BJ (cell line): Measurements from ENCODE around the gene TTLL13. TPM values are rescaled to one million over a fixed set of nuclear protein-coding genes. Genes with fewer than 3 reads are reported as not detected.

Experiments used
- CTCF ChIA-PET: fragments of 350-600 bp; formaldehyde crosslinking; extraction: SDS; loops from one replicate; lab custom pipeline; 2021; ENCODE audit warnings: antibody characterized with exemption, inconsistent platforms; lab: Yijun Ruan, JAX
- POLR2A ChIA-PET: fragments of 300-600 bp; sonication (Branson Sonifier 250); formaldehyde crosslinking; extraction: SDS; loops from one replicate; lab custom pipeline; 2021; ENCODE audit warnings: antibody characterized with exemption; lab: Charles Lee
- DNase-seq: peaks from one replicate; pipeline ENCODE4 v3.0.0-alpha.2; 2011; ENCODE audit warnings: low read depth
- H3K27me3 ChIP-seq: 2 replicates; pipeline ENCODE4 v1.6.0; 2011; ENCODE audit warnings: low read length; ENCODE audit not compliant: control insufficient read depth, insufficient read depth
- H3K36me3 ChIP-seq: 2 replicates; pipeline ENCODE4 v1.5.1; 2011; ENCODE audit warnings: low read length; ENCODE audit not compliant: control insufficient read depth, insufficient read depth
- H3K4me3 ChIP-seq: 2 replicates; pipeline ENCODE4 v1.5.1; 2011; ENCODE audit warnings: low read depth, mild to moderate bottlenecking, control low read depth, low read length
- CTCF ChIP-seq: IDR thresholded peaks from 2 replicates; pipeline ENCODE4 v1.5.1; 2011; ENCODE audit warnings: low read depth, mild to moderate bottlenecking, control low read depth, inconsistent platforms, low read length, moderate library complexity; ENCODE audit not compliant: insufficient read depth
- polyA plus RNA-seq: library from polyadenylated mRNA; depleted of rRNA; stranded (reverse); fragments of >200 nt; gene quantifications from 2 replicates; pipeline ENCODE4 v1.2.3, GENCODE V29; 2011

TTLL13 gene
- polyA plus RNA-seq, 1 experiment, result 0.05 TPM

- CTCF ChIA-PET, result interaction anchor here (0.9 to 5.2 kb wide), 3 partner anchors 8 to 78 kb away, joined by 3 to 46 read pairs (median 4); no protein-coding TSS in a partner anchor
- no peak for TF ChIP-seq CTCF
- no peak for DNase-seq
- POLR2A ChIA-PET, result no interaction called here
- Histone ChIP-seq H3K4me3 (no peak overlapping the region), H3K27me3 (no peaks in the 10 kb centered on the region), H3K36me3 (peaks cover 18% of the 10 kb centered on the region)
These were observed 18.0 kb upstream of the TTLL13 start for GRCh38 chr15:90231028-90232017.

GRCh38 chr15:90232196-90232595 is 17.2 kb upstream of the TTLL13 start:
- POLR2A ChIA-PET, result no interaction called here
- peaks cover 17% of the 10 kb centered on the region for H3K36me3 ChIP-seq
- DNase-seq, result no peak
- no peaks in the 10 kb centered on the region for H3K27me3 ChIP-seq
- CTCF ChIA-PET, result interaction anchor here (1.8 to 5.2 kb wide), 2 partner anchors 9 to 11 kb away, joined by 4 to 46 read pairs; no protein-coding TSS in a partner anchor
- no peak overlapping the region; the same call in 1 of the 2 replicates for H3K4me3 ChIP-seq
- TF ChIP-seq CTCF, result no peak

GRCh38 chr15:90232941-90233386 is 16.4 kb upstream of the TTLL13 start:
- POLR2A ChIA-PET, result interaction anchor here (0.6 to 0.9 kb wide), 3 partner anchors 19 to 232 kb away, joined by 3 read pairs; partner anchors contain the start of gene ZNF710
- no peaks in the 10 kb centered on the region for H3K27me3 ChIP-seq
- CTCF ChIA-PET, result interaction anchor here (0.6 to 5.2 kb wide), 7 partner anchors 9 to 133 kb away, joined by 3 to 46 read pairs (median 3); no protein-coding TSS in a partner anchor

GRCh38 chr15:90233387-90234095 is 15.8 kb upstream of the TTLL13 start, which contains the start of gene CIB1:
CIB1 (minus strand) TSS chr15:90233941; CDS start chr15:90233885, 56 bp downstream.
- POLR2A ChIA-PET, result interaction anchor here (0.6 to 0.9 kb wide), 8 partner anchors 19 to 363 kb away, joined by 3 to 14 read pairs (median 4); partner anchors contain the start of gene ZNF710
- peaks cover 17% of the 10 kb centered on the region for H3K36me3 ChIP-seq
- H3K4me3 ChIP-seq, result peak within 1 kb of the TSS; percentile 92
- no peak; the same call in 1 of the 2 replicates for TF ChIP-seq CTCF
- CTCF ChIA-PET, result interaction anchor here (0.7 to 5.2 kb wide), 6 partner anchors 10 to 134 kb away, joined by 3 to 46 read pairs (median 4); no protein-coding TSS in a partner anchor
- peak; percentile 76 for DNase-seq
- H3K27me3 ChIP-seq, result no peaks in the 10 kb centered on the region

More at GRCh38 chr15:90232941-90233386, 16.4 kb upstream of the TTLL13 start:
- no peak for DNase-seq
- H3K36me3 ChIP-seq, result peaks cover 17% of the 10 kb centered on the region
- TF ChIP-seq CTCF, result peak; percentile 58; the same call in 1 of the 2 replicates
- peak overlapping the region; percentile 92 for H3K4me3 ChIP-seq
